GM12872 (cell line): ENCODE data around the gene MVB12A.

ENCODE experiments used
- TF ChIP-seq, protein P1 (sequence below): IDR thresholded peaks from 3 replicates; pipeline ENCODE4 v1.5.1; 2011; ENCODE audit warnings: low read depth, mild to moderate bottlenecking, low read length, moderate library complexity; ENCODE audit not compliant: insufficient read depth

MVB12A gene

DNA sequence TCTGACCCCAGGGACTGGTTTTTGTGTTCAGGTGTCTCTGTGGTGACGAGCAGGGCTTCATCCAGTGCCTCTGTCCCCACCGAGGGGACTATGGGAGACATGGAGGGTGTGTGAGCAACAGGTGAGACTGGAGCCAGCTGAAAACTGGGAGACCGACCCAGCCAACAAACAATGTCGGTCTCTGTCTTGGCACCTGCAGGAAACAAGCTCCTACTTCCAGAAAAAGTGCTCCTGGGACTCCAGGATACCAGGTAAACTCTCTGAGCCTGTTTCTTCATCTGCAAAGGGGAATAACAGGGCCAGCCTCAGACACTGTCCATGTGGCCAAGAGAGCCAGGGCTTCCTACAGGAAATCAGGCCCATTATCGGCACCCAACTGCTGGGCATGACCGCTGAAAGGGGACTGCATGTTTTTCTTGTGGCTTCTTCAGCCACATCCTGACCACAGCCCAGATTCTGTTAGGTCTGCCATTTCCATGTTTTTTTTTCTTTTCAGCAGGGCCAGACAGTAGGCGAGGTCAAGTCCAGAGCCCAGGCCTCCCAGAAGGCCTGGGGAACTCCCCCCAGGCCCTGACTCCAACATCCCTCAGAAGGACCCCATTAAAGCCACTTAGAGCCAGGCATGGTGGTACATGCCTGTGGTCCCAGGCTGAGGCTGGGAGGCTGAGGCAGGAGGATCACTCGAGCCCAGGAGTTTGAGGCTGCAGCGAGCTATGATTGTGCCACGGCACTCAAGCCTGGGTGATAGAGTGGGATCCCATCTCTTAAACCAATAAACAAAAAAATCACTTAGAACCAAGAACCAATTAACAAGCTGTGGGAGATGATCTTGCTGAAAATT lies 13.6 kb upstream of the MVB12A start:
- TF ChIP-seq, protein P1, sequence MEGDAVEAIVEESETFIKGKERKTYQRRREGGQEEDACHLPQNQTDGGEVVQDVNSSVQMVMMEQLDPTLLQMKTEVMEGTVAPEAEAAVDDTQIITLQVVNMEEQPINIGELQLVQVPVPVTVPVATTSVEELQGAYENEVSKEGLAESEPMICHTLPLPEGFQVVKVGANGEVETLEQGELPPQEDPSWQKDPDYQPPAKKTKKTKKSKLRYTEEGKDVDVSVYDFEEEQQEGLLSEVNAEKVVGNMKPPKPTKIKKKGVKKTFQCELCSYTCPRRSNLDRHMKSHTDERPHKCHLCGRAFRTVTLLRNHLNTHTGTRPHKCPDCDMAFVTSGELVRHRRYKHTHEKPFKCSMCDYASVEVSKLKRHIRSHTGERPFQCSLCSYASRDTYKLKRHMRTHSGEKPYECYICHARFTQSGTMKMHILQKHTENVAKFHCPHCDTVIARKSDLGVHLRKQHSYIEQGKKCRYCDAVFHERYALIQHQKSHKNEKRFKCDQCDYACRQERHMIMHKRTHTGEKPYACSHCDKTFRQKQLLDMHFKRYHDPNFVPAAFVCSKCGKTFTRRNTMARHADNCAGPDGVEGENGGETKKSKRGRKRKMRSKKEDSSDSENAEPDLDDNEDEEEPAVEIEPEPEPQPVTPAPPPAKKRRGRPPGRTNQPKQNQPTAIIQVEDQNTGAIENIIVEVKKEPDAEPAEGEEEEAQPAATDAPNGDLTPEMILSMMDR, result no peak

DNA sequence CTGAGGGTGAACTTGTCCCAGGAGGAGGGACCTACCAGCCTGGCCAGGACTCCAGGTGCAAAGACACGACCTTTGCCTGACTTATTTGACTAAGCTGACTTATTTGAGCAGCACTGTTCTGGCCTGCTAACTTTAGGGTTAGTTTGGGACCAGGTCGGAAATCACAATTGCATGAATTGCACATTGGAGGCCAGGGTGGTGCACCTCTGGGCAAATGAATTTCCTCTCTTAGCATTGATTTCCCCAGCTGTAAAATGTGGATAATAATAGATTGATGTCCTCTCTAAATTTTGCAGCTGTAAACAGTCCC lies 13.0 kb upstream of the MVB12A start:
- TF ChIP-seq, protein P1, result no peak

DNA sequence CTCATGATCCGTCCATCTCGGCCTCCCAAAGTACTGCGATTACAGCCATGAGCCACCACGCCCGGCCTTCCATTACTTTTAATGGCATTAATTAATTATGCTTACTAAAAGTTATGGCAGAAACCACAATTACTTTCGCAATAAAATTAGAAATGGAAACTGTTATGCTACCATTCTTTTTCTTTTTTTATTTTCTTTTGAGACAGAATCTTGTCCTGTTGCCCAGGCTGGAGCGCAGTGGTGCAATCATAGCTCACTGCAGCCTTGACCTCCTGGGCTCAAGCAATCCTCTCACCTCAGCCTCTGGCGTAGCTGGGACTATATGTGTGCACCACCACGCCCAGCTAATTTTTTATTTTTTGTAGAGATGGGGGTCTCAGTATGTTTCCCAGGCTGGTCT lies 9.9 kb upstream of the MVB12A start:
- TF ChIP-seq, protein P1, result no peak

DNA sequence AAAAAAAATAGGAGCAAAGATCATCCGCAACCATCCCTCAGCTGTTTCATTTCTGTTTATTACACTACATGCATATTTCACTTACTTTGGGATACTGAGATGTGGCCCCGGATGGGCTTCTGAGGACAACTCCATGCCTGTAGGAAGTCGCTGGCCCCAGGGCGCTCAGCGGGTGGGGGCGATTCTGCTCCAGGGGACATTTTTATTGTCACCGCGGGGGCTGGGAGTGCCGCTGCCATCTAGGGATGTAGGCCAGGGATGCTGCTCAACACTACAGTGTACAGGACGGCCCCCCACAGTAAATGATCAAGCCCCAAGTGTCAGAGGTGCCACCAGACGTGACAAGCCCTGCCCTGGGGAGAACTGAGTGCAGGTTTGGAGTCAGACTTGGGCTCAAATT lies 8.0 kb upstream of the MVB12A start:
- TF ChIP-seq, protein P1, result no peak

DNA sequence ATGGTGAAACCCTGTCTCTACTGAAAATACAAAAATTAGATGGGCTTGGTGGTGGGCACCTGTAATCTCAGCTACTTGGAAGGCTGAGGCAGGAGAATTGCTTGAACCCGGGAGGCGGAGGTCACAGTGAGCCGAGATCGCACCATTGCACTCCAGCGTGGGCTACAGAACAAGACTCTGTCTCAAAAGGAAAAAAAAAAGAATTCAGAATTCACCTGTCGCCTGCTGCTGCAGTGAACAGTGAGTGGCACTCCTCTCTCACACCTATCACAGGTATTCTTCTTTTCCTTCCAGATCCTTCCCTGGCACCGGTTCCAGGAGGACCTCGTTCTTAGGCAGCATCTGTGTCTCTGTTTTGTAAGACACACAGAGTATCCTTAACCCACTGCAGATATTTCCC lies 5.8 kb upstream of the MVB12A start:
- TF ChIP-seq, protein P1, result no peak

DNA sequence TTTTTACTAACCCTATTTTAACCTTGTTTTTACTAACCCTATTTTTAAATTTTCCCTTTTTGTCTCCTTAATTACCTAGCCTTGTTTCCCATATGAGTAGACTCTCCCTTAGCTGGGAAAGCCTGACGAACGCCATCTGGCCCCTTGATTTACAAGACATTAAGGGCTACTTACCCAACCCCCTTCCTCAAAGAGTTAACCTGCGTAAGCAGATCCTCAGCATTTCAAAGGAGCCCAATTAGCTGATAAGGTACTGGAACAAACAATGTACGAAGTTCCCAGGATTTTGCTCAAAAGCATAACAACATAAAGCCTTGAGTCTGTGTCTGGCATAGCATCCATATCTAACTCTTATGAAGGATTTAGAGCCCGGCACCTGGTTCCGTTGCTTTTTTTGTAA lies 4.7 kb upstream of the MVB12A start:
- TF ChIP-seq, protein P1, result no peak

DNA sequence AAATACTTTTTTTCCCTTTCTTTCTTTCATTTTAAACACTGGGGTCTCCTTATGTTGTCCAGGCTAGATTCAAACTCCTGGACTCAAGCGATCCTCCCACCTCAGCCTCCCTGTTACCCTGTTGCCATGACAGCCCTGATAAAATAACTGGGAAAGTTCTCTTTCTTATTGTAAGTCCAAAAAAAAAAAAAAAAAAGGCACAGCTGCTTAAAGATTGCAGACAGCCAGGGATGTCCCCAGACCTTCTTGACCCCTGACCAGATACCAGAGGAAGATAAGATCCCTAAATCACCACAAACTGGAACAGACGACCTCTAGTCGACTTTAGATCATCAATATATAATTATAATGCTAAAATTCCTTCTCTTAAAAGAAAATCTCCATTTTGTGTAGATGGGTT lies 1.1 kb upstream of the MVB12A start:
- TF ChIP-seq, protein P1, result no peak

DNA sequence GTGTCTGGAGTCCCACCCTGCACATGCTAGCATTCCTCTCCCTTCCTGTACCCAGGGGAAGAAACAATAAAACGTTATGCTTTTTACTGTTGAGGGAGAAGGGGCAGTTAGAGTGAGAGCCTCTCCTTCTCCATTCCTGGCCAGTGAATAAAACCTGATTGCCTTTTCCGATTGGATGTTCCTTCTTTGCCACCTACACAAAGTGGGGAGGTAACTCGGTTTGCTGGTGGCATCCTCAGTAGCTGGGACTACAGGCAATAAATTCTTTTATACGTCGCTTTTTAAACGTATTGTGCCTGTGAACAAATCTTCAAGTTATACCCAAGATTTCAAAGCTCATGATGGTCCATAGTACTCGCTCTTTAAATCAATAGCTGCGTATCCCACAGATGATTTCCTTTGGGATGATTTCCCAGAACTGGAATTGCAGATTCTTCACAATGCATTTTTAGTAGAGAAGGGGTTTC lies 660 bp upstream of the MVB12A start:
- TF ChIP-seq, protein P1, result no peak
